Sigmoid colon (tissue), 4 donors: Measurements from ENCODE around the gene SRR.

Source experiments
- CTCF ChIP-seq, 4 experiments: fragments of 450-650 bp in 3 of 4; fragments of 200-600 bp in 1 of 4; IDR thresholded peaks; one replicate each; pipeline ENCODE4 v1.5.1; 2016 to 2019; ENCODE audit warnings: antibody characterized with exemption in 4 of 4, mild to moderate bottlenecking in 3 of 4, moderate library complexity in 2 of 4
- POLR2A ChIP-seq, 2 donors: fragments of 450-650 bp; IDR thresholded peaks; one replicate each; pipeline ENCODE4 v1.6.1; 2016; ENCODE audit warnings: antibody characterized with exemption in 2 of 2, mild to moderate bottlenecking in 2 of 2, moderate library complexity in 2 of 2
- POLR2AphosphoS5 ChIP-seq, 4 donors: sonication (generic); formaldehyde crosslinking; IDR thresholded peaks; one replicate each; pipeline ENCODE4 v1.6.1; 2017; ENCODE audit warnings: antibody characterized with exemption in 4 of 4

- TF ChIP-seq CTCF (IDR thresholded peaks at IDR 0.05) (no peak), POLR2A (IDR thresholded peaks at IDR 0.05) (no peak), POLR2AphosphoS5 (IDR thresholded peaks at IDR 0.05) (no peak)
Observed at GRCh38 chr17:2335726-2336214, 32.0 kb downstream of the SRR start.
